ENCODE measurements around the gene MYO3B. TPM values are rescaled to one million over a fixed set of nuclear protein-coding genes. Genes with fewer than 3 reads are reported as not detected.

Gene MYO3B
- total RNA-seq, 1 experiment from 2014 or later = 0.35 TPM

DNA sequence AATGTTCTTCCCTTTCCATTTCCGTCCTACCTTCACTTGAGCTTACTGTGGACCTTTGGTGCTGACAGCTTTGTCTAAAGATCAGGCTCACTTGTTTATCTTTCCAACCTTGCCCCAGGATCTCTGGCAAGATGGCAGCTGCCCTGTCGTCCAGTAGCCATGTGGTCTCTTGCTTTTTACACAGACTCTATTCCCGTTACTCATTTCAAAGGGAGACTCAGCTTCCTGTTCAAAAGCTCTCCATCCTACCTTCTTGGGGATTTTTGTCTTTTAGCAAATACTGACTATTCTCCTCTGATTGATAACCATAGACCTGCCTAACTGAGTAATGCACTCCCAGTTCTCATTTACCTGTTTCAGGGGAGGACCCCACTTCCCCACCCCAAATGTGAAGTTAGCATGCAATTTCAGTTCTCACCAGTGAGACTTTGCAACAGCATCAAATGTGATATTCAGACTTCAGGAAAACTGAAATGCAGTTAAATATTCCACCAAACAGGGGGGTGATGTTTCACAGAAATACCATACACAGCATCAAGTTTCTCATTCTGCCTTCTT, 184.4 kb downstream of the MYO3B start:
- DNase-seq = no peak
- no peak overlapping the region for H3K4me3 ChIP-seq (ENCODE audit: insufficient read depth, low read depth, low read length)
- H3K27me3 ChIP-seq (ENCODE audit: control insufficient read depth, insufficient read depth, low read length) = no peaks in the 10 kb centered on the region
- H3K36me3 ChIP-seq (replicated peaks; ENCODE audit: control insufficient read depth, insufficient read depth, low read length) = no peaks in the 10 kb centered on the region

DNA sequence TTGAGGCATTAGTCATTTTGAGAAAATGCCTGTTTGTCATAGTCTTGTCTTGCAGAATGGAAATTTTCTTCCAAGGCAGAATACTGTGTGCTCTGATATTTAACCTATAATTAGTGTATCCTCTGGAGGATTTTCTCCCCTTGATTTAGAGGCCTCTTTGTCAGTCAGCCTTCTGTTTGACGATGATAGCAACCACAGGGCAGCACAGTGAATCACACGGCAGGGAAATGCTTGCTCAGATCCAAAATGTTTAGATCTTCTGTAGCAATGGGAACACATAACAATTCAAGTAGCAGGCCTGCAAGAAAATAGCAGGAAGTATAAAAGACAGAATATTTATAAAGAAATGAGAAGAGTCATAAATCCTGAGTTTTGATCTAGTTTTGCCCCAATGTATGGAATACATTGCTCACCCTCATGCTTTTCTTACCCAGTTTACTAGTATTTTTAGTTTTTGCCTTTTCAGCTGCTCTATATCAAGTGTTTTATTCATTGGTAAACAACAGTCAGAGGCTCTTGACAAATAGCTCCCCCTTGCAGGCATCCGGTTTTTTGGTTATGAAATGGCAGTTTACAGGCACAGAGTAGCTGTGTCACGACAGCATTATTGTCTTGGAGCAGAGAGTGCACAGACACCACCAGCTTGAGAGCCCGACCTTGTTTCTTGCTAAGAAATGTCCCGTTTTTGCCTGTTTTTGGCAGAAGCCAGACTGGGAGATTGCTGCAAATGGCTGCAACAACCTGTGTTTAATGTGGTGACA, 185.1 kb downstream of the MYO3B start:
- H3K27me3 ChIP-seq (ENCODE audit: control insufficient read depth, insufficient read depth, low read length) = no peaks in the 10 kb centered on the region
- DNase-seq = no peak
- H3K4me3 ChIP-seq (ENCODE audit: insufficient read depth, low read depth, low read length) = no peak overlapping the region
- no peaks in the 10 kb centered on the region for H3K36me3 ChIP-seq (replicated peaks; ENCODE audit: control insufficient read depth, insufficient read depth, low read length)

DNA sequence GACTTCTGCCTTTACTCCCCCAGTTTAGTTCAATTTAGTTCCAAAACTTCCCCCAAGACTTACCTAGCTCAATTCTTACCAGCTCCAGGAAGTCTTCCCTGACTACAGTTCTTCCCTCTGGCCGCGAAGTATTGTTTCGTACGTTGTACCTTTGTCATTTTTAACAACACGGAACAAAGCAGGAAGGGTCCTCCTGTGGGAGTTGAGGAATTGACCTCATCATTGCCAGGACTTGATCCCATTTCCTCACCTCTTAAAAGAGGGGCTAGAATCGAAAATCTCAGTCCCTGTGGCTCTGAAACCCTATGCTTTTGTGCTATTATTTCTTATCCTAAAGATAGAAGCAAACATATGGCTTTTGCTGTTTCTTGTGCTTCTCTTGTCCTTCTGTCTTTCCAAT, 187.1 kb downstream of the MYO3B start:
- Histone ChIP-seq H3K27me3 (ENCODE audit: control insufficient read depth, insufficient read depth, low read length) (no peaks in the 10 kb centered on the region), H3K36me3 (replicated peaks; ENCODE audit: control insufficient read depth, insufficient read depth, low read length) (no peaks in the 10 kb centered on the region), H3K4me3 (ENCODE audit: insufficient read depth, low read depth, low read length) (no peak overlapping the region)
- no peak for DNase-seq

DNA sequence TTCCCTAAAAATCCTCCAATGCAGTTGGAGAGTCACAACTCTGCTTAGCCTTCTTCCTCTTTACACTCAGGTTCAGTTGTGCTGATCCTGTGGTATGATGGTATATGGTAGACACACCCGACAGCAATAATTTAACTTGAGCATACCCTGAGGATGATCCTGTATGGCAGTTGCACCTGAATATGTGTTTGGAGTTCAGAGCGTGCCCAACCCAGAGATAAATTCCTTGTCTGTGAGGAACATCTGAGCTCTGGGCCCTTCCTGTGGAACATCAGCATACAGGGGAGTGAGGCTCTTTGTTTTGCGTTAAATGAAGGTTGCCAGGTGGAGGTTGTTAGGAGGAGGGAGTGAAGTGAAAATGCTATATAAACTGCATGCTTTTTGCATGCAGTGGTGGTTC, 187.7 kb downstream of the MYO3B start:
- DNase-seq = no peak
- no peaks in the 10 kb centered on the region for H3K36me3 ChIP-seq (replicated peaks; ENCODE audit: control insufficient read depth, insufficient read depth, low read length)
- no peak overlapping the region for H3K4me3 ChIP-seq (ENCODE audit: insufficient read depth, low read depth, low read length)
- H3K27me3 ChIP-seq (ENCODE audit: control insufficient read depth, insufficient read depth, low read length) = no peaks in the 10 kb centered on the region

DNA sequence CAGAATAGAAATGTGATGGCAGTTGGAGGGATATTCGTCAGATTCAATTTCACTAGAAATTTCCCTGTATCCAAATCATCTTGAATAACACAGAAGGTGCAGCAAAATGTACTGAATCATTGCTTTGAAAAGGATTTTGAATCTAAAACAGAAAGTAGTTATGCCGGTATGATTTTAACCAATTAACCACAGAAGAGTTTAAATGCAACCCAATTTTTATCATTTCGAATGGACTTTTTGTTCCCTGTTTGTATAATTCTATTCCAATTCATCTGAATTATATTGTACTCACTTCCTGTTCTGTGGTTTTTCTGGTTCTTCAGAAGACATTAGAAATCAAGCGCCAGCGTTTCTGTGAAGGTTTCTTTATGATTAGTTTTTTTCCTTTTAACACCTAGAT, 190.4 kb downstream of the MYO3B start:
- H3K27me3 ChIP-seq (ENCODE audit: control insufficient read depth, insufficient read depth, low read length) = no peaks in the 10 kb centered on the region
- no peak for DNase-seq
- no peaks in the 10 kb centered on the region for H3K36me3 ChIP-seq (replicated peaks; ENCODE audit: control insufficient read depth, insufficient read depth, low read length)
- no peak overlapping the region for H3K4me3 ChIP-seq (ENCODE audit: insufficient read depth, low read depth, low read length)

DNA sequence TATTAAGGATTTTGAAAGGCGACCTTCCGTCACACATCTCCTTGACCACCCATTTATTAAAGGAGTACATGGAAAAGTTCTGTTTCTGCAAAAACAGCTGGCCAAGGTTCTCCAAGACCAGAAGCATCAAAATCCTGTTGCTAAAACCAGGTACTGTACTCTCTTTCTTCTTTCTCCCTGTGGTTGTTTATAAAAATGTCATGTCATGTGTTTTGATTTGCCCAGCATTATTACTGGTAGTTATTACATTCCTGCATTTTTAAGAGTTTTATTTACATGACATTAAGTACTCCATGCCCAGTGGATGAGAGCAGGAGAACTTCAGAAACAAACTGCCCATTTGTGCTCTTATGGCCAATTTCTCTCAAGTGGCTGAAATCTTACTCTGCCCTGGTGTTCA, 191.3 kb downstream of the MYO3B start:
- H3K4me3 ChIP-seq (ENCODE audit: insufficient read depth, low read depth, low read length) = no peak overlapping the region
- H3K27me3 ChIP-seq (ENCODE audit: control insufficient read depth, insufficient read depth, low read length) = no peaks in the 10 kb centered on the region
- H3K36me3 ChIP-seq (replicated peaks; ENCODE audit: control insufficient read depth, insufficient read depth, low read length) = no peaks in the 10 kb centered on the region
- no peak for DNase-seq

DNA sequence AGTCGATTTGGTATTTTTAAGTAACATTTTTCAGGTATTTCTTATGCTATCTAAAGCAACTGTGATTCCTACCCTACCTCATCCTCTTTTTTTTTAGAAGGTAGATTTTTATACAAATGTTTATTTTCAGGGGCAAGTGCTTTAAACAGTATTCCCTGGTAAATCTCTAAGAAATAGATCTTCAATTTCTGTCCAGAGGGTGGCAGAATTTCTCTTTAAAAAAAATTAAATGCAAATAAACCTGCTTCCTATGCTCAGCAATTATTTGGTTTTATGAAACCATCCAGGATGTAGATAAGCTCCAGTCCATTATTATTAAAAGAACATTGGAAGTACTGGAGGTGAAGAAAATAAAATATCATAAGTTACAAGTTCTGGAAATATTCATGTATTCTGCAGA, 191.9 kb downstream of the MYO3B start:
- no peak for DNase-seq

DNA sequence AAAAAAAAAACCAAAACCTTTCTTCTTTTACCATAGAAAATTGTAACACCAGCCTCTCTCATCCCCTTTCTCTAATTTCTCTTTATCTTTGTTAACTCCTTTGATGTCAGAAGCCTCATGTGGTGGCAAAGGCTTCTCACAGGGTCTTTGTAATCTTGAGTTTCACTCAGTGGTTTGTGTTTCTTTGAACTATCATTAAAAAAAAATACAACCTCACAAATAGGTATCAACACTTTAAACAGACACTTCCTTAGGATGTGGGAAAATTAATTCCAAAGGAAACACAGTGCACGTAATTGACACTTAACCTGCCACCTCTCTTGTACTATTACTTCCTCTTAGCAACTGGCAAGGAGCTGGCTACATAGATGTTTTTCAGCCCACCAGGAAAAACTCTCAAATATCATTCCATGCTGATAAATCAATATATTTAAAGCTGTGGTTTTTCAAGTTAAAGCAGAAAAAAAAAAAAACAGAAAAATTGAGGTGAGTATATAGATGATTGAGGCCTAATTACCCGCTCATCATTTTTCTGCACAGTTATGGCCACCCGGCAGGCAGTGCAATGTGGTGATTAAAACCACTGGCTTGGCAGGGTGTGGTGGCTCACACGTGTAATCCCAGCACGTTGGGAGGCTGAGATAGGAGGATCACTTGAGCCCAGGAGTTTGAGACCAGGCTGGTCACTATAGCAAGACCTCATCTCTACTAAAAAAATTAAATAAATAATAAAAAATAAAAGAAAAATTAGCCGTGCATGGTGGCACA, 193.5 kb downstream of the MYO3B start:
- Histone ChIP-seq H3K4me3 (ENCODE audit: insufficient read depth, low read depth, low read length) (no peak overlapping the region), H3K36me3 (replicated peaks; ENCODE audit: control insufficient read depth, insufficient read depth, low read length) (no peaks in the 10 kb centered on the region), H3K27me3 (ENCODE audit: control insufficient read depth, insufficient read depth, low read length) (no peaks in the 10 kb centered on the region)
- no peak for DNase-seq

More for the DNA sequence above, 191.9 kb downstream of the MYO3B start:
- Histone ChIP-seq H3K36me3 (replicated peaks; ENCODE audit: control insufficient read depth, insufficient read depth, low read length) (no peaks in the 10 kb centered on the region), H3K27me3 (ENCODE audit: control insufficient read depth, insufficient read depth, low read length) (no peaks in the 10 kb centered on the region), H3K4me3 (ENCODE audit: insufficient read depth, low read depth, low read length) (no peak overlapping the region)

DNA sequence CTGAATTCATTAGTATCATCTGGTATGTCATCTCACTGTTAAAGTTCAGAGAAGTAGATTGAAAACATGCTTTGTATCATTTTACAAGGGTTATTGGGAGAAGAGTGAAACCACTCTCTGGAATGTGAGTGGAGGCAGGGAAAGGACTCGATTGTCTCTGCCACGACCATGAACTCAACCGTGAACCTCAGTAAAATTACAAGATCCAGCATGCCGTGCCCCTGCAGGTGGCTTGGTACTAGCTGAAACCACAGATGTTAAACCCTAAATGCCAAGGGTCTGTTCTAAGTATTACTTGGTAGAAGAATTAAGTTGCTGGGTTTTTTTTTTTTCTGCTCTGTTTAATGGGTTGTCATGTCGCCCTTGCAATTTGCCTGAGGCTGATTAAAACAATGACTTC, 197.2 kb downstream of the MYO3B start:
- no peaks in the 10 kb centered on the region for H3K27me3 ChIP-seq (ENCODE audit: control insufficient read depth, insufficient read depth, low read length)
- no peak overlapping the region for H3K4me3 ChIP-seq (ENCODE audit: insufficient read depth, low read depth, low read length)
- no peaks in the 10 kb centered on the region for H3K36me3 ChIP-seq (replicated peaks; ENCODE audit: control insufficient read depth, insufficient read depth, low read length)
- no peak for DNase-seq

DNA sequence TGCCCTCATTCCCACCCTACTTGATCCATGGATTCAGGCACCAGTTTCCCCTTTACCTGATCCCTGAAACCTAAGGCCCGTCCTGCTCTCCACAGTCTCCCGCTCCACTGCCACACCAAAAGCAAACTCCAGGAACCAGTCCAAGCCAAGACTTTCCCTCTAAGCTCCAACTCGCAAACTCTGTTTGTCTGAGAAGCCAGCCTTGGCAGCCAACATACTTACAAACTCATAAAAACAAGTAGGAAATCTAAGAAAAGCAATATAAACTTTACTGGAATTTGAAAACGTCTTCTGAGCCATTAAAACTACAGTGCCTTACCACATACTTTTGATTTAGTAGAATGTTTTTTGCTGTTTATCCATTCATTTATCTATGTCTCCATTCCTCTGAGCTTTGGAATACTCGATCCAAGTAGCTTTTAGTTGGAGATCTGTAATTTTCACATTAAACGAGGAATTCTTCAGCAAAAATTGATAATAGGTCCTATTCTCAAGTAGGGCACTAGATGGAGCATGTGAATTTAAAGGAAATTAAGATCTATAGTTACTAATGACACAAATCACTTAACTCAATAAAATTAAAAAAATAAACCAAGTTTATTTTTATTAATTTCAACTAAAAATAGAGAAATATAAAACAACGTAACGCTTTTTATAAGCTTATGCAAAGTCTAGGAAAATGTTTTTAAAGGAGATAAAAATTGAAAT, 199.7 kb downstream of the MYO3B start:
- Histone ChIP-seq H3K27me3 (ENCODE audit: control insufficient read depth, insufficient read depth, low read length) (no peaks in the 10 kb centered on the region), H3K4me3 (ENCODE audit: insufficient read depth, low read depth, low read length) (no peak overlapping the region), H3K36me3 (replicated peaks; ENCODE audit: control insufficient read depth, insufficient read depth, low read length) (no peaks in the 10 kb centered on the region)
- DNase-seq = no peak

DNA sequence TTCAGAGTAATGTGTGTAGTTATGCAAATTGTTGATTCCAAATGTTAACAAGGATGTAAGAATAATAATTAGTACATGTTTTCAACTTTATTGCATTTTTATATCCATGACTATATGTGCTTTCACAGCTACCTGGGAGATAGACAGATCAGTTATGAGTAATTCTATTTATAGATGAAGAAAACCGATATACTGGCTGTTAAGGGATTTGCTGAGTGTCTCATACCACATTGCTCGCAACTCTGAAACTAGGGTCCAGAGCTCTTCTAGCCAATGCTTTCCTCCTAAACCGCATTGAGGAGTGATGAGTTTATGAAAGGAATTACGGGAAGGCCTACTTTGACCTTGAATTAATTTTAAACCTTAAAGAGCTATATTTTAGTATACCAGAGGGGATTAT, 202.3 kb downstream of the MYO3B start:
- Histone ChIP-seq H3K36me3 (replicated peaks; ENCODE audit: control insufficient read depth, insufficient read depth, low read length) (no peaks in the 10 kb centered on the region), H3K27me3 (ENCODE audit: control insufficient read depth, insufficient read depth, low read length) (no peaks in the 10 kb centered on the region), H3K4me3 (ENCODE audit: insufficient read depth, low read depth, low read length) (no peak overlapping the region)
- no peak for DNase-seq

DNA sequence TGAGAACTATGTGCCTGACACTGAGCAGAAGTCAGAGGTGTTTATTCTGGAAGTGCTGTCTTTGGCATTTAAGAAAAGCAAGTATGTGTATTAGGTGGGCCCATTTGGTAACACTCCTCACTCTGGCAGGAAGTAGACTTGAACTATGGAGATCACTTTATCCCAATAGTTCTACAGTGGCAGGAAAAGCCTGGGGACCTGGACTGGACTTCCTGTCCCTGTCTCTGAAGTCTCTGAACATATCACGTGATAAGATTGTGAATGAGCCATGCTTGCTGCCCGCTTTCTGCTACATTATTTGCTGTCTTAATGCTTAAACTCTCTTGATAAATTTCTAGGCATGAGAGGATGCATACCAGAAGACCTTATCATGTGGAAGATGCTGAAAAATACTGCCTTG, 203.7 kb downstream of the MYO3B start:
- no peaks in the 10 kb centered on the region for H3K27me3 ChIP-seq (ENCODE audit: control insufficient read depth, insufficient read depth, low read length)
- H3K4me3 ChIP-seq (ENCODE audit: insufficient read depth, low read depth, low read length) = no peak overlapping the region
- no peak for DNase-seq
- no peaks in the 10 kb centered on the region for H3K36me3 ChIP-seq (replicated peaks; ENCODE audit: control insufficient read depth, insufficient read depth, low read length)

DNA sequence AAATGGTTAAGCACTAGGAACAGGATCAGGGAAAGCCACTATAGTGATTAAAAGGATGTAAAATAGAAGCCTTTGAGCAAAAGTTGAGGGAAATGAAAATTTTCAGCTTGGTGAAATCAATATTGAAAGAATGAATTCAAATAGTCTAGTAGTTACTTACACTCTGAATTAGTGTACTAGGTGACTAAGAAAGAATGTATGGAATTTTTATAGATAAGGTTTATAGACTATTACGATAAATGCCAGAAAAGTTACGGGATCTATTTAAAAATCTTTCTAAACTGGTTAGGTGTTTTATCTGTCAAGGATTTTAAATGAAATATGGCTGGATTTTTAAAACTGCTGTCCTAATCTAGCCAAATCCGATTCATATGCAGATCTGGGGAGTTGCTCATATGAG, 208.6 kb downstream of the MYO3B start:
- no peak for DNase-seq
- Histone ChIP-seq H3K36me3 (replicated peaks; ENCODE audit: control insufficient read depth, insufficient read depth, low read length) (no peaks in the 10 kb centered on the region), H3K27me3 (ENCODE audit: control insufficient read depth, insufficient read depth, low read length) (no peaks in the 10 kb centered on the region), H3K4me3 (ENCODE audit: insufficient read depth, low read depth, low read length) (no peak overlapping the region)

DNA sequence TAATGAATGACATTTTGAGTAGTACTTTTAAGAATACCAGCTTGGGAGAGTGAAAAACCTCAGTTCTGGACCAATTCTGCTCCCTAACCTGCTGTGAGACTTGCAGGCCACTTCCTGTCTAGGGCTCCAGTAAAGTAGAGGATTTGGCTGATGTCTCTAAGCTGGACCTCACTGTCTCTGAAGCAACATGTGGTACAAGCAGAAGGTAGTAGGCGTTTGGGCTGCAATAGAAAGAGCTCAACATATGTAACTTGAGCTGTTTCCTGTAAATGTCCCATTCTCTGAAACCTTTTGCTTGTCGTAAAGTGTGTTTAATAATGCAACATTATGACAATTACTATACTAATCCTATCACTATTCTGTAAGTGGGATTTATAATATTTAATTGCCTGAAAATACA, 213.1 kb downstream of the MYO3B start:
- no peaks in the 10 kb centered on the region for H3K36me3 ChIP-seq (replicated peaks; ENCODE audit: control insufficient read depth, insufficient read depth, low read length)
- no peak for DNase-seq
- no peak overlapping the region for H3K4me3 ChIP-seq (ENCODE audit: insufficient read depth, low read depth, low read length)
- H3K27me3 ChIP-seq (ENCODE audit: control insufficient read depth, insufficient read depth, low read length) = no peaks in the 10 kb centered on the region

DNA sequence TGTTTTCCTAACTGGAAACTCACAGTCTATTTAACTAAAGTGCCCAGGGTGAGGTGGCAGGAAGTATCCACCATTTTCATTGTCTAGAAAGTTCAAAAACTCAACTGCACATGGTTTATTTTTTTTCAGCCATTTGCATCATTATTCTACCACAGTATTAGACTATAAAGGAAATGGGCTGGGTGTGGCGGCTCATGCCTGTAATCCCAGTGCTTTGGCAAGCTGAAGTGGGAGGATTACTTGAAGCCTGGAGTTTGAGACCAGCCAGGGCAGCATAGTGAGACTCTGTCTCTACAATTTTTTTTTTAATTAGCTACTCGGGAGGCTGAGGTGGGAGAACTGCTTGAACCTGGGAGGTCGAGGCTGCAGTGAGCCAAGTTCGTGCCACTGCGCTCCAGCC, 213.8 kb downstream of the MYO3B start:
- Histone ChIP-seq H3K36me3 (replicated peaks; ENCODE audit: control insufficient read depth, insufficient read depth, low read length) (no peaks in the 10 kb centered on the region), H3K27me3 (ENCODE audit: control insufficient read depth, insufficient read depth, low read length) (no peaks in the 10 kb centered on the region), H3K4me3 (ENCODE audit: insufficient read depth, low read depth, low read length) (no peak overlapping the region)
- DNase-seq = no peak
